Activated CD8-positive, alpha-beta memory T cell treated with anti-CD3 and anti-CD28 coated beads, Interleukin-2, amount 50 U/mL, for 1 hour (primary cell): Measurements from ENCODE around the gene PCSK6.
A peak's percentile ranks its signal among the peaks of the same experiment; 100 is the strongest.

Experiments
- DNase-seq: peaks from one replicate; pipeline ENCODE4 v3.0.0-alpha.2; 2020; ENCODE audit errors: extremely low read depth

PCSK6 gene

GRCh38 chr15:101277038-101277822 lies 212.3 kb downstream of the PCSK6 start, which contains the start of gene SELENOS:
TSS of gene SELENOS (minus strand) at chr15:101277485. CDS start at chr15:101277417, 68 bp downstream.
- peak; percentile 59 for DNase-seq

GRCh38 chr15:101276501-101277037 lies 212.9 kb downstream of the PCSK6 start:
- DNase-seq, result no peak

- no peak for DNase-seq
Observed at GRCh38 chr15:101275018-101275417, 214.5 kb downstream of the PCSK6 start.

- no peak for DNase-seq
Observed at GRCh38 chr15:101273534-101273933, 216.0 kb downstream of the PCSK6 start.

- no peak for DNase-seq
Observed at GRCh38 chr15:101272584-101272983, 216.9 kb downstream of the PCSK6 start.

- no peak for DNase-seq
Observed at GRCh38 chr15:101269479-101270223, 219.9 kb downstream of the PCSK6 start.

- DNase-seq, result no peak
Observed at GRCh38 chr15:101267320-101268104, 222.0 kb downstream of the PCSK6 start.

- no peak for DNase-seq
Observed at GRCh38 chr15:101266787-101267186, 222.7 kb downstream of the PCSK6 start.

GRCh38 chr15:101266034-101266433 lies 223.5 kb downstream of the PCSK6 start:
- DNase-seq, result no peak

GRCh38 chr15:101264911-101265641 lies 224.4 kb downstream of the PCSK6 start:
- DNase-seq, result no peak

GRCh38 chr15:101264011-101264410 lies 225.5 kb downstream of the PCSK6 start:
- no peak for DNase-seq

- no peak for DNase-seq
Observed at GRCh38 chr15:101262551-101262950, 227.0 kb downstream of the PCSK6 start.

- no peak for DNase-seq
Observed at GRCh38 chr15:101258238-101259144, 231.0 kb downstream of the PCSK6 start.

GRCh38 chr15:101256757-101257156 lies 232.8 kb downstream of the PCSK6 start:
- DNase-seq, result no peak

- no peak for DNase-seq
Observed at GRCh38 chr15:101255615-101256241, 233.8 kb downstream of the PCSK6 start.

- DNase-seq, result no peak
Observed at GRCh38 chr15:101255051-101255395, 234.5 kb downstream of the PCSK6 start.

- no peak for DNase-seq
Observed at GRCh38 chr15:101254157-101255050, 235.1 kb downstream of the PCSK6 start.
